Peyer's patch (tissue), 4 donors: ENCODE measurements around the gene HNF1A.

Source experiments
- POLR2A ChIP-seq, 2 donors: fragments of 450-650 bp; IDR thresholded peaks; one replicate each; pipeline ENCODE4 v1.5.1; 2017; ENCODE audit warnings: antibody characterized with exemption in 2 of 2, mild to moderate bottlenecking in 2 of 2, moderate library complexity in 2 of 2
- TF ChIP-seq, protein P1 (sequence below), 6 experiments: fragments of 450-650 bp in 4 of 6; fragments of 200-600 bp in 2 of 6; sonication (generic) in 1 of 6; IDR thresholded peaks; one replicate each; pipeline ENCODE4 v1.5.1; 2017 to 2019; ENCODE audit warnings: antibody characterized with exemption in 6 of 6, mild to moderate bottlenecking in 3 of 6, moderate library complexity in 1 of 6

DNA sequence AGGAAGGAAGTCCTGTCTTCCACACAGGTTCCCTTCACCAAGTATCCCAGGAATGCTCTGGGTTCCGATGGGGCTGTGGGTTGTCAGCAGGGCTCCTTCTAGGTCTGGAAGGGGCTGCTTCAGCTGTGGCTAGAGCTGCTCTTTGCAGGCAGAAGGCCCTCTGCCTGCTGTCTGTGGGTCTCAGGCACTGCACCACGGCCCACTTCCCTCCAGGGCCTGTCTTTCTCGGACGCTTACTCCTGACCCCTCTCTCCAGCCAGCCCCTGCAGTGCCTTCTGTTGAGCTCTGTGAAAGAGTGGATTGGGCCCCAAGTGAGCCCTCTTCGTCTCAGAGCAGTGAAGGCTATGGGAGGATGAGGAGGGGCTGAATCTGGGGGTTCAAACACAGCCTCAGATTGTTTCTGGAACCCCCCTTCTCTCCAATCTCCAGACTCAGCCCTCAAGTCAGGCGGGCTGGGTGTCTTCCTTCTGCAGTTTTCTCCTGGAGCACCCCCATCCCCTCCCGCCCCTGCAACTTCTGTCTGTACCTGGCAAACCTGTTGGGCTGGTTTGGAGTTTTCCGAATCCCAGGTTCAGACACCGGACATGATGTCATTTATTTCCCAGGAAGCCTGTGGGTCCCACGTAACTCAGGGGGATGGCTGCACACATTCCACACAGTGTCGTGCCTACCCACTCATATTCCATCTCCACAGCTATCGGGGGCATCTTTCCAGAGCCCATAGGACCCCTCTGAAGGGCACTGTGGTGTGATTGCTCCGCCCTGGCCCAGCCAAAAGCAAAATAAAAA lies 49.3 kb upstream of the HNF1A start:
- TF ChIP-seq, protein P1, sequence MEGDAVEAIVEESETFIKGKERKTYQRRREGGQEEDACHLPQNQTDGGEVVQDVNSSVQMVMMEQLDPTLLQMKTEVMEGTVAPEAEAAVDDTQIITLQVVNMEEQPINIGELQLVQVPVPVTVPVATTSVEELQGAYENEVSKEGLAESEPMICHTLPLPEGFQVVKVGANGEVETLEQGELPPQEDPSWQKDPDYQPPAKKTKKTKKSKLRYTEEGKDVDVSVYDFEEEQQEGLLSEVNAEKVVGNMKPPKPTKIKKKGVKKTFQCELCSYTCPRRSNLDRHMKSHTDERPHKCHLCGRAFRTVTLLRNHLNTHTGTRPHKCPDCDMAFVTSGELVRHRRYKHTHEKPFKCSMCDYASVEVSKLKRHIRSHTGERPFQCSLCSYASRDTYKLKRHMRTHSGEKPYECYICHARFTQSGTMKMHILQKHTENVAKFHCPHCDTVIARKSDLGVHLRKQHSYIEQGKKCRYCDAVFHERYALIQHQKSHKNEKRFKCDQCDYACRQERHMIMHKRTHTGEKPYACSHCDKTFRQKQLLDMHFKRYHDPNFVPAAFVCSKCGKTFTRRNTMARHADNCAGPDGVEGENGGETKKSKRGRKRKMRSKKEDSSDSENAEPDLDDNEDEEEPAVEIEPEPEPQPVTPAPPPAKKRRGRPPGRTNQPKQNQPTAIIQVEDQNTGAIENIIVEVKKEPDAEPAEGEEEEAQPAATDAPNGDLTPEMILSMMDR (IDR thresholded peaks at IDR 0.05): no peak
- no peak for TF ChIP-seq POLR2A (IDR thresholded peaks at IDR 0.05)
